Central memory CD8-positive, alpha-beta T cell (primary cell): Measurements from ENCODE around the gene COLEC11.
"Not testable (repeated sequence)": the region's sequence is repeated elsewhere in the genome, so short reads cannot be mapped to it uniquely, and the experiment has no call there.

ENCODE experiments used
- ATAC-seq: fragments of 150-1000 bp; cut with Tn5 transposase; replicated peaks from 2 replicates; pipeline ENCODE4 v1.10.0; 2022; ENCODE audit warnings: mild to moderate bottlenecking, moderate FRiP score, moderate number of reproducible peaks; ENCODE audit not compliant: poor library complexity, severe bottlenecking; ENCODE audit errors: extremely low read depth
- DNase-seq, 2 donors: peaks; one replicate each; pipeline ENCODE4 v3.0.0; 2021; ENCODE audit warnings: low spot score in 2 of 2
- H3K27ac Mint-ChIP-seq: one replicate; pipeline ENCODE4 v1.8.0; 2022; ENCODE audit warnings: low read depth, mild to moderate bottlenecking, moderate library complexity, mixed read lengths
- H3K27me3 Mint-ChIP-seq: one replicate; pipeline ENCODE4 v1.8.0; 2022; ENCODE audit warnings: mixed read lengths
- H3K36me3 Mint-ChIP-seq: one replicate; pipeline ENCODE4 v1.8.0; 2022; ENCODE audit warnings: mild to moderate bottlenecking, moderate library complexity, mixed read lengths; ENCODE audit not compliant: insufficient read depth
- H3K4me1 Mint-ChIP-seq: one replicate; pipeline ENCODE4 v1.8.0; 2022; ENCODE audit warnings: mixed read lengths
- H3K4me3 Mint-ChIP-seq: one replicate; pipeline ENCODE4 v1.8.0; 2022; ENCODE audit warnings: mild to moderate bottlenecking, moderate library complexity, mixed read lengths
- H3K9me3 Mint-ChIP-seq: one replicate; pipeline ENCODE4 v1.8.0; 2022; ENCODE audit warnings: mixed read lengths

Gene COLEC11

GRCh38 chr2:3603536-3604206 lies 8.8 kb downstream of the COLEC11 start:
- DNase-seq (no peak), ATAC-seq (no peak)
- H3K27ac Mint-ChIP-seq: no peak overlapping the region
- peaks cover 6% of the 10 kb centered on the region for H3K4me1 Mint-ChIP-seq
- no peak overlapping the region for H3K4me3 Mint-ChIP-seq
- H3K9me3 Mint-ChIP-seq: no peaks in the 10 kb centered on the region
- peaks cover 1% of the 10 kb centered on the region for H3K36me3 Mint-ChIP-seq
- peaks cover under 1% of the 10 kb centered on the region for H3K27me3 Mint-ChIP-seq

DNA sequence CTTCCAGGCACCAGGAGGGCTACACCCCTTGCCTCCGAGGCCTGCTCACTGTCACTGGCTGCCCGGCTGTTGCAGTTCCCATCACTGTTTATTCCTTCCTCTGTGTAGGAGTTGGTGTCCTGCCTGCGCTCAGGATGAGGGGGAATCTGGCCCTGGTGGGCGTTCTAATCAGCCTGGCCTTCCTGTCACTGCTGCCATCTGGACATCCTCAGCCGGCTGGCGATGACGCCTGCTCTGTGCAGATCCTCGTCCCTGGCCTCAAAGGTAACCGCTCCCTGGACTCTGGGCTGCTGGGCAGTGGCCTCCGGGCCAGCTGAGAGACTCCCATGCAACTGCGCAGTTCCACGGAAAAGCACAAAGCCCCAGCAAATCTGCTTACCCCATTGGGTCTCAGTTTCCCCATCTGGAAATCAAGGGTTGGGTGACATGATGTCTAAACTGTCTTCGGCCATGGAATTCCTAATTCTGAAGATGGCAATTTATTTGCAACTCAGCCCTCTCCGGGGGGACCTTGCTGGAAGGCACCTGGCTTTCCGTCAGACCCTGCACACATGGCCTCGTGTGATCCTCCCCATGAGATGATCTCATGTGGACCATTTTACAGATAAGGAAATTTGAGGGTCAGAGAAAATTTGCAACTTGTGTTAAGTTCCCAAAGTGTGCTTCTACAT lies 9.4 kb downstream of the COLEC11 start:
- Mint-ChIP-seq H3K4me3 (no peak overlapping the region), H3K27me3 (no peaks in the 10 kb centered on the region), H3K36me3 (peaks cover 1% of the 10 kb centered on the region), H3K9me3 (no peaks in the 10 kb centered on the region), H3K4me1 (peaks cover 6% of the 10 kb centered on the region), H3K27ac (no peak overlapping the region)
- DNase-seq (no peak), ATAC-seq (no peak)

DNA sequence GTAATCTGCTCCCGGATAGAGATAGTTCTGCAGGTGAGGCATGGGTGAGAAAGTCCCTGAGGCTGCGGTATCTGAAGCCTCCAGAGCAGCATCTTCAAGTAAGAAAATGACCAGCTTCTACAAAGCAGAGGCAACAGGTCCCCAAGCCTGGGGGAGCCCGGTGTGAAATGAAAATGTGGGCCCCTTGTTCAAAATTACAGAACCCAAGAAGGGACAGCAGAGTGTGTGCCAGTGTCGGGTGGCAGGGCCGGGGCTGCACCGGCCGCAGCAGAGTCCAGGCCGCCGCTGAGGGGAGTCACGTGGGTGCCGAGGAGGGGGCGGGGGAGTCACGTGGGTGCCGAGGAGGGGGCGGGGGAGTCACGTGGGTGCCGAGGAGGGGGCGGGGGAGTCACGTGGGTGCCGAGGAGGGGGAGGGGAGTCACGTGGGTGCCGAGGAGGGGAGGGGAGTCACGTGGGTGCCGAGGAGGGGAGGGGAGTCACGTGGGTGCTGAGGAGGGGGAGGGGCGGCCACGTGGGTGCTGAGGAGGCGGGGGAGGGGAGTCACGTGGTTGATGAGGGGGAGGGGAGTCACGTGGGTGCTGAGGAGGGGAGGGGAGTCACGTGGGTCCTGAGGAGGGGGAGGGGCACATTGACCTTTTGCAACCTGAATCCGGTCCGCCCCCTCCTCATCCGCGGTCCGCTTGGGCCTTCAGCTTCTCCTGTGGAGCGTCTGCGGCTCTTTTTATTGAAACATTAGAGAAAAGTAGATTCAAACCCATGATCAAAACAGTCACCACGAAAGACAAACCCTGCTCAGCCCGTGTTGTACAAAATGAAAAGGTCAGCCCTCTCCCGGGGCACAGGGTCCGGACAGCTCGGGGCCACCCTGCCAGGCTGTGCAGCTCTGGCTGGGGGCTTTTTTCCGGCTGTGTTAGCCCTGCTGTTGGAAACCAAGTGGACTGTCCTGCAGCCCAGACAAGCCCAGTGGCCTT lies 10.4 kb downstream of the COLEC11 start:
- Mint-ChIP-seq H3K27ac (no peak overlapping the region), H3K27me3 (no peaks in the 10 kb centered on the region), H3K36me3 (peaks cover 1% of the 10 kb centered on the region), H3K4me3 (peak overlapping the region; percentile 34), H3K4me1 (peaks cover 6% of the 10 kb centered on the region), H3K9me3 (no peaks in the 10 kb centered on the region)
- ATAC-seq (no peak), DNase-seq (no peak)

GRCh38 chr2:3606028-3606369 lies 11.1 kb downstream of the COLEC11 start:
- H3K4me3 Mint-ChIP-seq: peak overlapping the region; percentile 13
- peaks cover 1% of the 10 kb centered on the region for H3K36me3 Mint-ChIP-seq
- no peak overlapping the region for H3K27ac Mint-ChIP-seq
- no peaks in the 10 kb centered on the region for H3K9me3 Mint-ChIP-seq
- peaks cover 6% of the 10 kb centered on the region for H3K27me3 Mint-ChIP-seq
- peaks cover 6% of the 10 kb centered on the region for H3K4me1 Mint-ChIP-seq
- DNase-seq (no peak), ATAC-seq (no peak)

GRCh38 chr2:3606370-3607201 lies 11.7 kb downstream of the COLEC11 start:
- H3K4me3 Mint-ChIP-seq: no peak overlapping the region
- H3K9me3 Mint-ChIP-seq: no peaks in the 10 kb centered on the region
- ATAC-seq (no peak), DNase-seq (no peak)
- H3K27ac Mint-ChIP-seq: no peak overlapping the region
- H3K27me3 Mint-ChIP-seq: peaks cover 12% of the 10 kb centered on the region
- peaks cover 1% of the 10 kb centered on the region for H3K36me3 Mint-ChIP-seq
- peaks cover 6% of the 10 kb centered on the region for H3K4me1 Mint-ChIP-seq

- ATAC-seq: no peak
- H3K27me3 Mint-ChIP-seq: peaks cover 21% of the 10 kb centered on the region
- no peak overlapping the region for H3K27ac Mint-ChIP-seq
- H3K9me3 Mint-ChIP-seq: no peaks in the 10 kb centered on the region
- peaks cover 3% of the 10 kb centered on the region for H3K36me3 Mint-ChIP-seq
- no peak overlapping the region for H3K4me3 Mint-ChIP-seq
- no peak for DNase-seq
- peaks cover 6% of the 10 kb centered on the region for H3K4me1 Mint-ChIP-seq
Observed at GRCh38 chr2:3608373-3609278, 13.7 kb downstream of the COLEC11 start.

GRCh38 chr2:3609279-3609673 lies 14.4 kb downstream of the COLEC11 start:
- not testable (repeated sequence) for H3K36me3 Mint-ChIP-seq, ATAC-seq, H3K4me3 Mint-ChIP-seq, H3K27ac Mint-ChIP-seq, H3K4me1 Mint-ChIP-seq, H3K9me3 Mint-ChIP-seq, DNase-seq
- peaks cover 21% of the 10 kb centered on the region for H3K27me3 Mint-ChIP-seq

GRCh38 chr2:3610415-3610814 lies 15.5 kb downstream of the COLEC11 start:
- ATAC-seq (no peak), DNase-seq (no peak)
- H3K9me3 Mint-ChIP-seq: no peaks in the 10 kb centered on the region
- peaks cover 21% of the 10 kb centered on the region for H3K27me3 Mint-ChIP-seq
- no peak overlapping the region for H3K27ac Mint-ChIP-seq
- H3K4me1 Mint-ChIP-seq: no peaks in the 10 kb centered on the region
- H3K36me3 Mint-ChIP-seq: peaks cover 3% of the 10 kb centered on the region
- no peak overlapping the region for H3K4me3 Mint-ChIP-seq

DNA sequence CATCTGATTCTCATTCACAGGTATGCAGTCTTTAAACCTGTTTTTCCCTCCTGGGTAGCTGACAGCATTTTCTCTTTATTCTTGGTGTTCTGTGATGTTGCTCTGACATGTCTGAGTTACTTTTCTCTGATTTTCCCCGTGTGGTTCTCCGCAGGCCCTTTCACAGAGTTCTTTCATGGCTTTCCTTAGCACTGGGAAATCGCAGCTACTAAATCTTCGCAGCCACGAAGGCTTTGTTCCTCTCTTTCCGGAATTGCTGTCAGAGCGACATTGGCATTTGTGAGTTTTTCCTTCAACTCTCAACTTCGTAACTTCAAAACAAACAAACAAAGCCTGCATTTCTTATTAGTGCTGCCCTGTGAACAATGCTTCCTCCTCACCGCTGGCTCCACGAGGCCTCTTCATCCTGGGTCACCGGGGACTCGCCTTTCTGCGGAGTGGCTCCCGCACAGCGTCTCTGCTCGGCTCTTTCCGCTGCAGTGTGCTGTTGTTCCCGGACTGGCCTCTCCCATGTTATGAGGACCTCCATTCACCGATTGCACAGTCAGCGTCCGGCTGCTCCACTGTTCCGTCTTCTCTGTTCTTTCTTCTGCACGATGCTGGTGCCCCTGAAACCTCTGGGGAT lies 16.1 kb downstream of the COLEC11 start:
- Mint-ChIP-seq H3K27me3 (peaks cover 21% of the 10 kb centered on the region), H3K4me3 (no peak overlapping the region), H3K36me3 (peaks cover 2% of the 10 kb centered on the region), H3K4me1 (no peaks in the 10 kb centered on the region), H3K27ac (no peak overlapping the region), H3K9me3 (no peaks in the 10 kb centered on the region)
- DNase-seq: no peak
- no peak for ATAC-seq

DNA sequence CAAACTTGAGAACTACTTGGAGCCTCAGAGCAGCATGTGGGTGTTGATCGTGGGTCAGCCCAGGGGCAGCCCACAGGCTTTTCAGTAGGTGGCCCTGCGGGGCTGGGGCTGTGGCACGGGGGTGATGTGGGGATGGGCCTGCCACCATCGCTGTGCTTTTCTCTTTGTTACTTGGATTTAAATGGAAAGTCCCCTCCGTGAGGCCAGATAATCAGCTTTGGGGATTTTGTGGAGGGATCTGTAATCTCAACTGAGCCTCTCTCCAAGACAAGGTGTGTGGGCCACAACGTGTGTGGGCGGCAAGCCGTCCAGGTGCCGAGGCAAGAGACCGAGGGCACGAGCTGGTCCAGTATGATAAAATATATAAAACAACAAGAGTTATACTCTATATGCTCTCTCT lies 16.7 kb downstream of the COLEC11 start:
- Mint-ChIP-seq H3K9me3 (no peaks in the 10 kb centered on the region), H3K27ac (no peak overlapping the region), H3K4me1 (no peaks in the 10 kb centered on the region), H3K27me3 (peaks cover 21% of the 10 kb centered on the region), H3K36me3 (peaks cover 2% of the 10 kb centered on the region), H3K4me3 (no peak overlapping the region)
- DNase-seq: no peak
- no peak for ATAC-seq
